GM21390 (cell line): Measurements from ENCODE around the gene LCNL1.

Source experiments
- ATAC-seq: cut with Tn5 transposase; IDR thresholded peaks from one replicate; pipeline ENCODE4 v1.9.1; 2021; ENCODE audit not compliant: unreplicated experiment

The LCNL1 gene

GRCh38 chr9:136958473-136958872 is 24.3 kb upstream of the LCNL1 start:
- no peak for ATAC-seq

GRCh38 chr9:136958898-136959850 is 23.6 kb upstream of the LCNL1 start:
- ATAC-seq = no peak

- ATAC-seq = no peak
These were observed 22.4 kb upstream of the LCNL1 start for GRCh38 chr9:136960212-136960937.

DNA sequence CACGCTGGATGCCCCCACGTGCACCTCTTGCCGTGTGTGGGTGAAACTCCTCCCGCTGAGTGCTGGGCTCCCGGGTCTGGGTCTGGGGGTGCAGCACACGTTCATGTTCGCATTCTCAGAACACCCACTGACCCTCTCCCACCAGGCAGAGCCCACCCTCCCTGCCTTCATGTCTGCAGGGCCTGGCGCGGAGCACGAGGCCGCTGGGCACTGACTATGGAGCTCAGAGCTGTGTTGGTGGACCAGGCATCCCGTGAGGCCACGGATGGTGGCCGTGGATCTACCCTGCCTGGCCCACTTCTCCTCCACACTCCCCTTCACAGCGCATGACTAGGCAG is 21.9 kb upstream of the LCNL1 start:
- no peak for ATAC-seq

GRCh38 chr9:136961279-136962065 is 21.3 kb upstream of the LCNL1 start:
- ATAC-seq = no peak

GRCh38 chr9:136962163-136962562 is 20.6 kb upstream of the LCNL1 start:
- no peak for ATAC-seq

DNA sequence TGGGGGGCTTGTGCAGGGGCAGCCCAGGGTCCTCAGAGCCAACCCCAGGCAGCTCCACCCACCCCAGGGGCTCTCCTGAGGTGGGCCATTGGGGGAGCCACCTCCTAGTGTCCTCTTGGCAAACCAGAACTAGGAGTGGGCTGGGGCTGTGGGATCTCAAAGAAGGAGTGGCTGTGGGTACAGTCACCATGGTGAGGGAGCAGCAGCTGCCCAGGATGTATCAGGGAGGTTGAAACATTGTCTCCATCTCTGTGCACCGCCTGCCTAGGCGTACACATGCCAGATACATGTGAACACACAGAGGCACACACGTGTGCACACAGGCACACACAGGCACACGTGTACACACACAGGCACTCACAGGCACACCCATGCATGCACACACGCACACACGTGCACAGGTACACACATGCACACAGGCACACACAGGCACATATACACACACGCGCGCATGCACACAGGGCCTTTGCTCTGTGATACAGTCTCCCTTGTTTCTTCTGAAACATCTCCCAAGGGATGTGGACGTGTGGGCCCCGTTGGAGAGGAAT is 20.0 kb upstream of the LCNL1 start:
- ATAC-seq = no peak

DNA sequence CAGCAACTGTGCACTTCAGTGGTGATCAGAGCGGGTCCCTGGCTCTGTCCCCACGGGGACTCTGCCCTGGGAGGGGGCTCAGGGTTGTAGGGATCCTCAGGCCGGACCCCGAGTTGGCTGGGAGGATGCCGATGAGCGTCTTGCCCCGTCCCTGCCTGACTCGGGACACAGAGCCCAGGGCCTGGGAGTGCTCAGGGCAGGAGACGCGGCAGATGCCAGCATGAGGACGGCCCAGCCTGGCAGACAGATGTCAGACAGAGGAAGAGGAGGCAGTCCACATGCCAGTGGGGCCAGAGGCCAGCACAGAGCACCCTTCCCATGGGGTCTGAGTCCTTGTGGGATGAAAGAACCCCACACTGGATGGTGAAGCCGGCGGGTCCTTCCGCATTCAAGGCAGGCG is 19.5 kb upstream of the LCNL1 start:
- no peak for ATAC-seq

- no peak for ATAC-seq
These were observed 19.0 kb upstream of the LCNL1 start for GRCh38 chr9:136963751-136964150.

DNA sequence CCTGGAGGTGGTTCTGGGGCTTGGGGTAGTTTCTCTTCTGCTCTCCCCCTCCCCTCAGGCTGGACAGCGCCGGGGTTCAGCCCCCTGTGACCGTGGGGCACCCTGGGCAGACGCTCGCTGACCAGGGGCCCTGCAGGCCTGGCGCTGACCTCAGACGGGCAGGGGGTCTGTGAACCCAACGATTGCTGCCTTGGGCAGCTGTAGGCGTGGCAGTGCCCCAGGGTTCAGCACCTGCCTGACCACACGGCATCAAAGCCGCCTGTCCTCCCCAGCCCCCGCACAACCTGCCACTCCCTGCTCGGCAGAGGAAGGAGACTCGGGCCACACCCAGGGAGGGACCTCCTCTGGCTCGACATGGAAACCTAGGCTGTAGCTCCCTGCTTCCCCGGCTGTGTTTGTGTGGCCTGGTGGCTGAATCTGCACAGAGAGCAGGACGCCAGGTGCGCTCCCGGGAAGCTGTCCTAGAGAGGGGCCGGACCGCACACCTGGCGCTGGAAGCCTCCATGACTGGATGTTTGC is 18.6 kb upstream of the LCNL1 start:
- ATAC-seq = no peak

- ATAC-seq = no peak
These were observed 17.9 kb upstream of the LCNL1 start for GRCh38 chr9:136964833-136965422.

DNA sequence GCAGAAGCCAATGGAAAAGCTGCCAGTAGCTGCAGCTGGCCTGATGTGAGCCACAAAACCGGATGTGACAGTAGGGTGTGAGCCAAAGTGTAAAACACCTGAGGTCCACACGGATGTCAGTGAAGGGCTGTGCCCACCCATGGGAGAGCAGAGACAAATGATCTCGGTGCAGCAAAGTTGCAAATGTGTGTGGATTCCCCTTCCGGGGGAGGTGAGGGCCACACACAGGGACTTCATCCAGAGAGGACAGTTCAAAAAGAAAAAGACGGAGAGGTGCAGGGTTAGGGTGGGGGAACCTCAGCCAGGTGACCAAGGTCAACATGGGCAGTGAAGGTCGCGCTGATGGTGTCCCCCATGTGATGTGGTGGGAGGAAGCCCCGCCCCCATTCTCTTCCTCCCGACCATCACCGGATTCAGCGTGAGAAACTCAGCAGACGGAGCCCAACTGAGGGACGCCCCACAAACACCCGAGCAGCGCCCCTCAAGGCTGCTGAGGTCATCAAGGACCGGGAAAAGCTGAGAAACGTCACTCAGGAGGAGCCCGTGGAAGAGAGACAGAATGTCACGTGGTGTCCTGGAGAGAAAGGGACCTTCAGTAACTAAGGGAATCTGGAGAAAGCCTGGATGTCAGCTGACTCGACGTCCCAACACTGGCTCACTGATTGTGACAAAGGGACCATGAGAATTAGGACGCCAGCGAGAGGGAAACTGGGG is 16.9 kb upstream of the LCNL1 start:
- no peak for ATAC-seq

- no peak for ATAC-seq
These were observed 14.3 kb upstream of the LCNL1 start for GRCh38 chr9:136968333-136969127.

DNA sequence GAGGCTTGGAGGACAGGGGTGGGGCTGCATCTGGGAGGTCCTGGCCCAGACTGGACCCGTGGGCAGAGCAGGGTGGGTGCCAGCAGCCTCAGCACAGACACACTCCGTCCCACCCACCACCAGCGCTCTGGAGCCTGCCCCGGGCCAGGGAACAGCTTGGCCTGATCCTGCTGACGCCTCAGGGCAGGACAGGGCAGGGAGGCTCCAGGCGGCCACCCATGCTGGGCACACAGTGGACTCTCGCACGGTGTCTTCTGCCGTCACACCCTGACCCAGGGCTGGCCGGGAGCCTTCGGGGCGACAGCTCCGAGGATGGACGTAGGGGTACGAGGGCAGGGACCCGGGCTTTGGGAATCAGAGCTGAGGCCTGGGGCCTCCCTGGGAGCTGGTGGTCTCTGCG is 13.6 kb upstream of the LCNL1 start:
- ATAC-seq = no peak

GRCh38 chr9:136969774-136970173 is 13.0 kb upstream of the LCNL1 start:
- no peak for ATAC-seq

GRCh38 chr9:136970361-136970760 is 12.4 kb upstream of the LCNL1 start:
- ATAC-seq = no peak

- no peak for ATAC-seq
These were observed 11.0 kb upstream of the LCNL1 start for GRCh38 chr9:136971746-136972145.

GRCh38 chr9:136972335-136972734 is 10.5 kb upstream of the LCNL1 start:
- ATAC-seq = no peak

- ATAC-seq = no peak
These were observed 10.1 kb upstream of the LCNL1 start for GRCh38 chr9:136972743-136973142.
